ENCODE data around the gene WDR86.

The WDR86 gene

DNA sequence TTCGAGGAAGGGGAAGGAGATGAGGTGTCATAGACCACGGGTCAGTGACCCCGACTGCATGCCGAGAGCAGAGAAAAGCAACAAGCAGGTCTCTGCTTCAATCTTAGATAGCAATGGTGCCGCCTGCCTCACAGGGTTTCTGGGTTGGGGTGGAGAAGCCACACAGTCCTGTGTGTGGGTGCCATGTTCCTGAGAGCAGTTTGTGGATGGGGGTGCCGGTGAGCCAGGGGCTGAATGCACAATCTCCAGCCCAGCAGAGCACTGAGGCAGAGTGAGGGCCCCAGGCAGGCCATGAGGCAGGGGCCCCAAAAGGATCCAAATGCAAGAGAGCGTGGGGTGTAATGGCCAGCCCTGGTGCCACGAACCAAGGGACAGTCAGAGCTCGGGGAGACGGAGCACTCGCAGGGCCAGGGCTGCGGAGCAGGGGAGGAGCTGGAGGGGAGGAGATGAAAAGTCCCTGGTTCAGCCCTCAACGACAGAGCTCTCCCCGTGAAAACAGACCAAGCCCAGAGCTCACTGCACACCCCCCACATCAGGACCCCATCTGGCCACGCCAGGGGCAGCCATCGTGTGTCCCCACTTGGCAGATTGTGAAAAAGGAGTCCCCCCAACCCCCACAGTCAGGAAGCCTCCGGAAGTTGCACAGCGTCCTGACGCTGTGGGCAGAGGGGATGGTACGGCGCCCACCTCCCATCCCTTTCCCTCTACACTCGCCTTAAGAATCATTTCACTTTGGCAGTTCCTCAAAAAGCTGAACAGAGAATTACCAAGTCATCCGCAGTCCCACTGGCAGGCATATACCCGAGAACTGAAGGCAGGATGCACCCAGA lies 19.9 kb downstream of the WDR86 start:
- DNase-seq = no peak

- no peak for DNase-seq
Observed at GRCh38 chr7:151389096-151389767, 20.6 kb downstream of the WDR86 start.

DNA sequence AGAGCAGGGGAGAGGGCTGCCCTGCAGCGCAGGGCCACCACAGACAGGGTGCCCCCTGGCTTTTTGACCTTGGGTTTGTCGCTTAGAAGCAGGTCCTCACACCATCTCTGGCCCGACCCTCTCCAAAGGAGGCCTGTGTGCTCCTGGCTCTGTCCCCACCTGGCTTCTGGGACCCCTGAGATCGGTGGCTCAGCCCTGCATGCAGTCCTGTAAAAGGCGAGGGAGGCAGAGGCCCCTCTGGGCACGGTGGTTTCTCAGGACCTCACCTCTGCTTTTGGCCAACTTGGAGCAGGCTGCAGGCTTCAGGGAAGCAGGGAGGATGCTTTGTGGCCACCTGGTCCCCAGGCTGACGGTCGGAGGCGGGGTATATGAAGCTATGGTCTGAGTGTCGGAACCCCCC lies 21.4 kb downstream of the WDR86 start:
- no peak for DNase-seq

DNA sequence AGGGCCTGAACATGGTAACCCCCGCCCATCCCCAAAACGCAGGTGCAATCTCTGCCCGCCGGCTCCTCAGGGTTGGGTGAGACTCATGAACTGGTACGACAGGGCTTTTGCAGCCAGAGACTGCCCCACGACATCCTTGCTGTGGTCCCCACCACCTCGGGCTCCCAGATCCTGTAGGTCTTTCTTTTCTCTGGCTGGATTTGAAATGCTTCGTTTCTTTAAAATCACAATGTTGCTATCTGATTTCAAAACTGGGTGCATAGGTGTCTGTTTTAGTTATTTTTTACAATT lies 21.9 kb downstream of the WDR86 start:
- DNase-seq = no peak

DNA sequence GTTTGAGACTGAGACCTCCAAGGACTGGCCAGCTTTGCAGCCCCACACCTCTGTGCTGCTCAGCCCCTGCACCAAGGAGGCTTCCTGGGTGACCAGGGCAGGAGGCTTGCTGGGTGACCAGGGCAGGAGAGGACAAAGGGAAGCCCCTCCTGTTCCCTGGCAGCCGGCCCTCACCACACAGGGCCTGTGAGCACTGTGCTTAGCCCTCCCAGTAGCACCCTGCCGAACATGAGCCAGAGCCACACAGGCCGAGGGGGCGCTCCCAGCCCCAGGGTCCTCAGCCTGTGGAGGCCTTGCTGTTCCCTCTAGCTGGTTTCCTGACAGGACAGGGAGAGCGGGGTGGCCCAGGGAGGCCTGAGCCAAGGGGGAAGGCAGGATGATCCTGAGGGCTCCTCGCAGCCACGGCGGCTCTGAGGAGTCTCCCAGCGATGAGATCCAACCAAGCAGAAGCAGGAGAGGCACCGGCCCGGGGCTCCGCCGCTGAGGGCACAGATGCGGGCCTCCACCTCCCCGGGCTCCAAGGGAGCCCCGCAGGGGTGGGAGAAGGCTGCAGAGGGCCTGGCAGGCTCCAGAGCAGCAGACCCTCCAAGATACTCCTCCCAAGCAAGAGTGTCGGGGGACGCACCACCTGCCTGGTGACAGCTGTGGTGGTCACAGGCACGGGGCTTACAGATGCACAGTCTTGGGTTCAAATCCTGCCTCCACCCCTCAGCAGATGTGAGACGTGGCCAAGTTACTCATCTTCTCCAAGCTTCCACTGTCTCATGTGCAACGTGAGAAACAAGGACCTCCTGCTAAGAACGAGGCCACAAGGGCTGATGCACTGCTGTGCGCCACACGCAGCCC lies 22.5 kb downstream of the WDR86 start:
- no peak for DNase-seq

DNA sequence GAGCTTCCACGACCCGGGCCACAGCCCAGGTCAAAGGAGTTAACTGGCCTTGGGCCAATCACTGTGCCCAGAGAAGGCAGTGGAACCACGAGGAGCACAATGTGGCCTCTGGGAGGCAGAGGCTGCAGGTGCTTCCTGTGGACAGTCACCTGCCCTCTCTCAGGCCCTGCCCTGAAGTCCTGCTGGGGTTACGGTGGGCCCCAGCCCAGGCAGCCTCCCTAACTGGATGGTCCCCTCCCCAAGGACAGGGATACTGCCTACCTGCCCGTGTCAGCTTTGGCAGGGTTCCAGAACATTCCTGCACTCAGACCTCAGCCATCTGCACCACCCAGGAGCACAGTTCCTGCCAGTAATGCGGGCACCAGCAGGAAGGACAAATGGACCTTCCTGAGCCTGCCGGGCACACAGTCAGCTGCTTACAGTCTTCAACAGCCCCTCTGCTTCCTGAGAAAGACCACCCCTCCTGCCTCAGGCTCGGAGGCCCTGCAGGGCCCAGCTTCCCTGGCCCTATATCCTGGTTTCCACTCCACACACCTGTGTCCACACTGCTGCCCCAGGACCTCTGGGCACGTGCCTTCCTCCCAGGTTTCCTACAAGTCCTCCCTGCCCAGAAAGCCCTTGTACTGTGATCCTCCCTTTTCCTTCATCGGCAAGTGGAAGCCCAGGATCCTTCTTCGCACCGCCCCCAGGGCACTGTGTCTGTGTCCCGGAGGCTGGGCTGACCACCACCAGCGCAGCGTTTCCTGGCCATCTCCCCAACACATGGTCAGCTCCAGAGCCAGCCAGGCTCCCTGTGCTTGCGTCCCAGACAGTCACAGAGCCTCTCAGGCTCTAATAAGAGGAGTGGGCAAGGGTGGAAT lies 23.3 kb downstream of the WDR86 start:
- no peak for DNase-seq

- no peak for DNase-seq
Observed at GRCh38 chr7:151385626-151386300, 24.1 kb downstream of the WDR86 start.

- DNase-seq = no peak
Observed at GRCh38 chr7:151384776-151385625, 24.8 kb downstream of the WDR86 start.

- DNase-seq = no peak
Observed at GRCh38 chr7:151384352-151384697, 25.5 kb downstream of the WDR86 start.

DNA sequence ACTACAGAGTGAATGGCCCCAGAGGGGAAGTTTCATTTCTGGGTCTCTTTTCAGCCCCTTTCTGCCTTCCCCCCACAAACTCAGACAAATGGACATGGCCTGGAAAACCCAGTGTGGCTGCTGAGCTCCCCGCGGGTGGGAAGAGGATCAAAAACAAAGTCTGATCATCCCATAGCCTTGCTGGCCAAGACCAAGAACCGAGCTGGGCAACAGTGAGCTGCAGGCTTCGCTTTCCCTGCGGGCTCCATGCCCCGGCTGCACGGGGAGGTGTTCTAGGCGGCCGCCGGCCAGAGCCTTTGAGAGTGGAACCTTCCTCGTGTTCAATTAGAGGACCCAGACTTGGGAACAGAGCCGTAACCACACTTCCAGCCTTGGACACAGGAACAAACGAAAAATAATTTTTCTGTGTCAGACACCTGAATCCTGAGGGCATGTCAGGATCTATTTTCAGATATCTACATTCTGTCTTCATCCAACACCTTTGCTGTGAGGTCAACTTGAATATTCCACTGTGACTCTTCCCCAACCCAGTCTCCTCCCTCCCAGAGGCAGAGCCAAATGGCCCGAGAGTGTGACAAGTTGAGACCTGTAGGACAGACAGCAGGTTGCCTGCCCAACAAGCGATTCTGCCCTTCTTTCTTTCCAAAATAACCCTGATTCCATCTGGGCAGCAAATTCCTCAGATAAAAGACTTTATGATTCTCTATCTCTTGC lies 26.0 kb downstream of the WDR86 start:
- no peak for DNase-seq

DNA sequence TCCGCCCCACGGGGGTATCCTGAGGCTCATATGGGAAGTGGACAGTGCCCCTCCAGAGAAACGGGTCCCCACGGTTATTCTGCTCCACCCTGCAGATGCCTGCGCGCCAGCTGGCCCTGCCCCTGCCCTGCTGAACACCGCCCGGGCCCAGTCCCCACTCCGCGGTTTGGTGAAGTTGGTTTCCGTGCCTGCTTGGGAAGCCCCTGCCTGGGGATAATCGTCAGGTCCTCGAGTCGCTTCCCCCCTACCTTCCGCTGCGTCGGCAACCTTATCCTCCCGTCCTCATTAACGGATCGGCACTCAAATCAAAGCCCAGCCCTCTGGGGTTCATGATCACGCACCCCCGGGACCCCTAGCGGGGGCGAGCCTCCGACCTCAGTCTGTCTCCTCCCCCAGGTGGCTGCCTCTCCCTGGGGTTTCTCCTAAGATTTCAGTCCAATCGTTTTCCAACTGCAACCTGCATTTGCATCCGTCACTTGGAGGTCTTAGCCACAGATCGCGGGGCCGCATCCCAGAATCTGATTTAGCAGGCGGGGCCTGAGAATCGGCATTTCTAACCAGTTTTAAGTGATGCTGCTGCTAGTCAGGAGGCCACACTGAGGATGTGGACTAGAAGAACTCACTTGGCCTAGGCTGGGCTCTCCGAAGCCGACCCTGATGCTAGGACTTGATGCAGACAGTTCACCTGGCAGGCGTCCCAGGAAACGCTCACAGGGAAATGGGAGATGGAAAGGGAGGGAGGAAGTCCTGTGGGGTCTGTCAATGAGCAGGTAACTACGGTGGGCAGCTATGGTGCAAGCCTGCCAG lies 27.6 kb downstream of the WDR86 start:
- peak; percentile 49 to 70 for DNase-seq

DNA sequence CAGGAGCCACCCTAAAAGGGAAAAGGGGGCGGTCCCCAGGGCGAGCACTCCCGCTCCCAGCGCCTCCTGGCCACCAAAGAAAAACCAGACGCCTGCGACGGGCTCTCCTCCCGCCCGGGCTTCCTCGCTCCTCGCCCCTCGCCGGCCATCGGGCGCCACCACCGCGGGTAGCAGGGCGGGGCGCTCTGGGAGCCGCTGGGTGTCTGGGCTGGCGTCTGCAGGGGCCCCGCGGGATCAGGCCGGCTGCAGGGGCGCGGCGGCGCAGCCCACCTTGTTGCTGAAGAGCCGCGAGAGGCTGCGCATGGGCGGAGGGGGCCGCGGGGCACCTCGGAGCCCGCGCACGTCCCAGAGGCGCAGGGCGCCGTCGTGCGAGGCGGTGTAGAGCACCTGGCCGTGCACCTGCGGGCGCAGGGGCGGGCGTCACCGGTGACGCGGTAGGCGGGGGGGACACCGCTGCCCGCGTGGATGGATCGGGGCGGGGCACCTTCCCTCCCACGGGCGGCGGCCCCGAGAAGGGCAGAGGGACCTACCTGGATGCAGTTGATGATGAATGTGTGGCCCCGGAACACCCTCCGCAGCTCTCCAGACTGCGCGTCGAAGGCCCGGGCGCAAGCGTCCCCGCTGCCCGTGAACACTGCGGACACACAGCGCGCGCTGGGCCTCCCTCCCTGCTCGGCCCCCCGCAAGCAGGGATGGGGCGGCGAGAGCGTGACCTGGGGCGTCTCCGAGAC lies 28.3 kb downstream of the WDR86 start:
- peak; percentile 75 to 76 for DNase-seq

DNA sequence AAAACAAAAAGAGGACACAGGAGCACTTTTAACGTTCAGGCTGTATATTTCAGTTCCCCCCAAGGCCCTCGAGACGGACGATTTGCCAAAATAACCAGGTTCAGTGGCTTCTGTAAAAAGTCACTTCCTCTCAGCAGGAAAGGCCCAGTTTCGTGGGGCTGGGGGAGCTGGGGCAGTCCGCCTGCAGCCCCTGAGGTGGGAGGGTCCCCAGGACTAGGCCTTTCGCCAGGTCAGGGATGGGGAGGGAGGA lies 28.8 kb downstream of the WDR86 start:
- DNase-seq = peak in 1 of 2 donors; percentile 34

DNA sequence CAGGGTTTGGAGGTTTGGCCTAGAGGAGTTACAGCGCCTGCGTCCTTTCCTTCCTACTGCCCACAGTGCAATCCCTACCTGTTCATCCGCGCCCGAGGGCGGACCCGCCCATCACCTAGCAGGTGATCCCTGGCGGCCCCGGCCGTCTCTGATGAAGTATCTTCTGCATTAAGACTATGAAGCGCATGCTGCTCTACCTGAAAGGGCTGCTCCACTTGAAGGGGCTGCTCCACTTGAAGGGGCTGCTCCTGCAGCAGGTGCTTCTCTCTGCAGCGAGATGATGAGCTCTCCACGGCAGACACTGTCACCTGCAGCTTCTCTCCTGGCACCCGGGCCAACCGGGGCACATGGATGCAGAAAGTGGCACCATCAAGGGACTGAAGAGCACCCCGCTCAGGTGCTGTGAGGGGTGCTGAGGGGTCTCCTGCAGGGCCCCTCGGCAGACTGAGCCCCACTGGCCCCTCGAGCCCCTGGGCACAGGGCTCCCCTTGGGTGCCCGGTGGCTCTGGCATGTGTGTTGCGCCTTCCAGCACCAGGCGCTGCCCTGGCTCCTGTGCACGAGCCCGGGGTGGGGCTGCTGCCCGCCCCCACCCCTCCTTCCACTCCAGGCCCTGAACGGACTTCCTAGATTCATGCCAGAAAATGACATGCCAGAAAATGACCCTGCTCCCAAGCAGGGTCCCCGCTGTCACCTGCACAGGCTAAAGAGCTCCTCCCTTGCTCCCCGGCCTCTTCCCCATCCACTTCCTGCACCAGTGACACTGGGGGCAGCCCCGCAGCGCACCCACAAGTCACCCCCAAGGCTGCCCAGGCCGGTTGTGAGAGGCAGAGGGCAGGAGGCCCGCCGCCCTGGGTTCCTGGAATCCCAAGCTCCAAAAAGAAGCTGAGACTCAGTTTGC lies 29.4 kb downstream of the WDR86 start:
- DNase-seq = no peak

GRCh38 chr7:151379534-151380198 lies 30.2 kb downstream of the WDR86 start:
- DNase-seq = no peak

GRCh38 chr7:151379193-151379520 lies 30.7 kb downstream of the WDR86 start:
- DNase-seq = no peak

GRCh38 chr7:151378496-151379192 lies 31.2 kb downstream of the WDR86 start:
- DNase-seq = no peak

Measured in CD4-positive, alpha-beta T cell treated with Interferon alpha-2 for 1 hour (primary cell).